ENCODE data around the gene LRRC23. TPM values are rescaled to one million over a fixed set of nuclear protein-coding genes. Genes with fewer than 3 reads are reported as not detected.

The LRRC23 gene
- total and polyA plus RNA-seq, 4 donors: 29.6 to 61.0 (median 42.1) TPM

- ATAC-seq (ENCODE audit: insufficient read depth, low FRiP score) (no peak), DNase-seq (no peak)
- H3K27ac ChIP-seq (ENCODE audit: low read depth in 1 of 2, low read length in 1 of 2): peak overlapping the region in 1 of 2 donors; percentile 20
- H3K4me3 ChIP-seq: peak overlapping the region; percentile 52
- peaks cover 0 to 24% (median 13%) of the 10 kb centered on the region in 3 donors for H3K27me3 ChIP-seq (ENCODE audit: control insufficient read depth in 3 of 3, insufficient read depth in 3 of 3, low read length in 2 of 3)
- no peak overlapping the region for H3K9ac ChIP-seq (ENCODE audit: insufficient read depth in 1 of 2, low read length in 2 of 2)
- H3K4me1 ChIP-seq (ENCODE audit: control insufficient read depth in 5 of 5, insufficient read depth in 5 of 5, low read length in 5 of 5): peaks cover 0 to 14% (median 11%) of the 10 kb centered on the region in 5 donors
- WGBS, 2 donors: 24 to 27% methylated on average over 27 to 29 of the region's 29 CpGs
- no peaks in the 10 kb centered on the region for H3K9me3 ChIP-seq (ENCODE audit: control insufficient read depth in 4 of 4, insufficient read depth in 3 of 4, low read length in 3 of 4)
- peaks cover 0 to 7% (median 0%) of the 10 kb centered on the region in 4 donors for H3K36me3 ChIP-seq (ENCODE audit: control insufficient read depth in 4 of 4, insufficient read depth in 4 of 4, low read length in 4 of 4)
- no peak for TF ChIP-seq CTCF (IDR thresholded peaks at IDR 0.05; ENCODE audit: control extremely low read depth, extremely low read depth)
Observed at GRCh38 chr12:6914947-6915788, 10.5 kb downstream of the LRRC23 start.

DNA sequence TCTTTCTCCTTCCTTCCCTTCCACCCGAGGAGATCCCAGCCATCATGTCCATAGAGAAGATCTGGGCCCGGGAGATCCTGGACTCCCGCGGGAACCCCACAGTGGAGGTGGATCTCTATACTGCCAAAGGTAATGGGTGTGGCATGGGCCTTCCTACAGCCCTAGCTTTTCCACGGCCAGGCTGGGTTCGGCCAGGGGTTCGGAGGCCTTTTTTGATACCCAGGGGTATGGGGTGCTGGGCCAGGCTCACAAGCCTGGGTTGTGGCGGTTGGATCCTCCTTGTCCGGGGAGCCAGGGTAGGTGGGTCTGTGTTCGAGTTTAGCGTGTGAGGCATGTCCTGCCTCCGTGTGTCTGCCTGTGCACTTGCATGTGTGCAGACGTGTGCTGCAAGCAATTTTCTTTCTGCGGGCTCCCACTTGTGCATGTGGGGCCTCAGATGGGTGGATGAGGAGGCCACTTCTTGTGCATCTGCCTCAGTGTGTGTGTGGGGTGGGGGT is 11.2 kb downstream of the LRRC23 start:
- H3K4me1 ChIP-seq (ENCODE audit: control insufficient read depth in 5 of 5, insufficient read depth in 5 of 5, low read length in 5 of 5): peaks cover 0 to 14% (median 11%) of the 10 kb centered on the region in 5 donors
- TF ChIP-seq CTCF (IDR thresholded peaks at IDR 0.05; ENCODE audit: control extremely low read depth, extremely low read depth): no peak
- no peak for DNase-seq
- H3K4me3 ChIP-seq: no peak overlapping the region
- H3K27me3 ChIP-seq (ENCODE audit: control insufficient read depth in 3 of 3, insufficient read depth in 3 of 3, low read length in 2 of 3): peaks cover 0 to 24% (median 13%) of the 10 kb centered on the region in 3 donors
- no peak overlapping the region for H3K9ac ChIP-seq (ENCODE audit: insufficient read depth in 1 of 2, low read length in 2 of 2)
- 83 to 86% methylated on average over 14 of the region's 14 CpGs for WGBS, 2 donors
- no peak overlapping the region for H3K27ac ChIP-seq (ENCODE audit: low read depth in 1 of 2, low read length in 1 of 2)
- no peak for ATAC-seq (ENCODE audit: insufficient read depth, low FRiP score)
- H3K36me3 ChIP-seq (ENCODE audit: control insufficient read depth in 4 of 4, insufficient read depth in 4 of 4, low read length in 4 of 4): peaks cover 0 to 7% (median 0%) of the 10 kb centered on the region in 4 donors
- no peaks in the 10 kb centered on the region for H3K9me3 ChIP-seq (ENCODE audit: control insufficient read depth in 4 of 4, insufficient read depth in 3 of 4, low read length in 3 of 4)

DNA sequence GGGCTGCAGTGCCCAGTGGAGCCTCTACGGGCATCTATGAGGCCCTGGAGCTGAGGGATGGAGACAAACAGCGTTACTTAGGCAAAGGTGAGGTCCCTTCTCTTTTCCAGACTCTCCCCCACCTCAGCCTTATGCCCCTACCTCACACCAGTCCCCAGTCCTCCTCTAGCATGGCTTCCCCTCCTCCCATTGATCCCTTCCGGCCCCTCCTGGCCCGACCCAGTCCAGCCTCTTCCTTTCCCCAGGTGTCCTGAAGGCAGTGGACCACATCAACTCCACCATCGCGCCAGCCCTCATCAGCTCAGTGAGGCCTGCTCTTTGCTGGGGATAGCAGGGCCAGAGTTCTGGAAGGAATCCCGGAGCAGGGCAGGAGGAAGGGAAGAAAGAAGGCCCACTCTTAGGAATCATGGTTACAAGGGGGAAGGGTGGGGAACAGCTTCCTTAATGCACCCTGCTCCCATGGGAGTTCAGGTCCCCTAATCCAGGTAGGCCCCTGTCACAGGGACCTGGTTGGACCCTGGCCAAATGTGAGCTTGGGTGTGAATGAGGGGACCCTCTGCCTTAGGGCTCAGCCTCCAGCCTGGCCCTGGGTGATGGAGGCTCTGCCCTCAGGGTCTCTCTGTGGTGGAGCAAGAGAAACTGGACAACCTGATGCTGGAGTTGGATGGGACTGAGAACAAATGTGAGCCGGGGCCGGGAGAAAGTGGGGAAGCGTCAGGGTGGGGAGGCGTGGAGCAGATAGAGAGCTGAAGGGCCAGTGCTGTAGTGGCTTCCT is 12.0 kb downstream of the LRRC23 start:
- no peak overlapping the region for H3K4me3 ChIP-seq
- H3K4me1 ChIP-seq (ENCODE audit: control insufficient read depth in 5 of 5, insufficient read depth in 5 of 5, low read length in 5 of 5): peaks cover 0 to 14% (median 11%) of the 10 kb centered on the region in 5 donors
- no peak for TF ChIP-seq CTCF (IDR thresholded peaks at IDR 0.05; ENCODE audit: control extremely low read depth, extremely low read depth)
- WGBS, 2 donors: 93 to 98% methylated on average over 11 of the region's 11 CpGs
- H3K27ac ChIP-seq (ENCODE audit: low read depth in 1 of 2, low read length in 1 of 2): no peak overlapping the region
- no peaks in the 10 kb centered on the region for H3K9me3 ChIP-seq (ENCODE audit: control insufficient read depth in 4 of 4, insufficient read depth in 3 of 4, low read length in 3 of 4)
- ATAC-seq (ENCODE audit: insufficient read depth, low FRiP score) (no peak), DNase-seq (no peak)
- peaks cover 0 to 9% (median 0%) of the 10 kb centered on the region in 4 donors for H3K36me3 ChIP-seq (ENCODE audit: control insufficient read depth in 4 of 4, insufficient read depth in 4 of 4, low read length in 4 of 4)
- no peak overlapping the region for H3K9ac ChIP-seq (ENCODE audit: insufficient read depth in 1 of 2, low read length in 2 of 2)
- peaks cover 0 to 24% (median 13%) of the 10 kb centered on the region in 3 donors for H3K27me3 ChIP-seq (ENCODE audit: control insufficient read depth in 3 of 3, insufficient read depth in 3 of 3, low read length in 2 of 3)

Data from lung (tissue), 12 donors.